C4-2B (cell line): Measurements from ENCODE around the gene FAM193A.

Experiments
- ZFX ChIP-seq: fragments of 450-650 bp; IDR thresholded peaks from 2 replicates; pipeline ENCODE4 v1.6.1; 2017
- TF ChIP-seq, protein P1 (sequence below): fragments of 450-650 bp; conservative IDR thresholded peaks from 2 replicates; pipeline ENCODE4 v1.5.1; 2017; ENCODE audit warnings: mild to moderate bottlenecking

DNA sequence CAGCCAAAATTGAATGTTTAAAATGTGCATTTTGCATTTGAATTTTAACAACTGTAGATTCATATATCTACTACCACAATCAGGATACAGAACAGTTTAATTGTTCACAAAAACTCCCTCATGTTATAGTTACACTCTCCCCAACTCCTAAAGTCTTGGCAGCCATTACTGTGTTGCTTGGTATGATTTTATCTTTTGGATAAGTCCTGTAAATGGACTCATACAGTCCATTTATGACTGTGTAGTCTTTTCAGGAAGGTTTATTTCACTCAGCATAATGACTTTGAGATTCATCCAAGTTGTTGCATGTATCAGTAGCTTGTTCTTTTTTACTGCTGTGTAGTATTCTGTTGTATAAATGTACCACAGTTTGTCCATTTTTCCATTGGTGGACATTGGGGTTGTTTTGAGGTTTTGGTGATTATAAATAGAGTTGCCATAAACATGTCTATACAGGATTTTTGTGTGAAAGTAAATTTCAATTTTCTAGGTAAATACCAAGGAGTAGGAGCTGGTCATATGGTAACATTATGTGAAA lies 9.9 kb downstream of the FAM193A start:
- TF ChIP-seq, protein P1, sequence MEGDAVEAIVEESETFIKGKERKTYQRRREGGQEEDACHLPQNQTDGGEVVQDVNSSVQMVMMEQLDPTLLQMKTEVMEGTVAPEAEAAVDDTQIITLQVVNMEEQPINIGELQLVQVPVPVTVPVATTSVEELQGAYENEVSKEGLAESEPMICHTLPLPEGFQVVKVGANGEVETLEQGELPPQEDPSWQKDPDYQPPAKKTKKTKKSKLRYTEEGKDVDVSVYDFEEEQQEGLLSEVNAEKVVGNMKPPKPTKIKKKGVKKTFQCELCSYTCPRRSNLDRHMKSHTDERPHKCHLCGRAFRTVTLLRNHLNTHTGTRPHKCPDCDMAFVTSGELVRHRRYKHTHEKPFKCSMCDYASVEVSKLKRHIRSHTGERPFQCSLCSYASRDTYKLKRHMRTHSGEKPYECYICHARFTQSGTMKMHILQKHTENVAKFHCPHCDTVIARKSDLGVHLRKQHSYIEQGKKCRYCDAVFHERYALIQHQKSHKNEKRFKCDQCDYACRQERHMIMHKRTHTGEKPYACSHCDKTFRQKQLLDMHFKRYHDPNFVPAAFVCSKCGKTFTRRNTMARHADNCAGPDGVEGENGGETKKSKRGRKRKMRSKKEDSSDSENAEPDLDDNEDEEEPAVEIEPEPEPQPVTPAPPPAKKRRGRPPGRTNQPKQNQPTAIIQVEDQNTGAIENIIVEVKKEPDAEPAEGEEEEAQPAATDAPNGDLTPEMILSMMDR, result no peak
- no peak for TF ChIP-seq ZFX
